Progenitor cell of endocrine pancreas (in vitro differentiated cells): Measurements from ENCODE around the gene MYO9B. TPM values are rescaled to one million over a fixed set of nuclear protein-coding genes. Genes with fewer than 3 reads are reported as not detected.

ENCODE experiments used
- DNase-seq: peaks from one replicate; pipeline ENCODE4 v3.0.0; 2021; ENCODE audit warnings: low spot score; ENCODE audit not compliant: unreplicated experiment
- H3K27ac Mint-ChIP-seq: 2 replicates; pipeline ENCODE4 v1.8.0; 2021; ENCODE audit warnings: mild to moderate bottlenecking, moderate library complexity, mixed read lengths
- H3K27me3 Mint-ChIP-seq: 2 replicates; pipeline ENCODE4 v1.8.0; 2021; ENCODE audit warnings: mixed read lengths
- H3K36me3 Mint-ChIP-seq: 2 replicates; pipeline ENCODE4 v1.8.0; 2022; ENCODE audit warnings: mixed read lengths; ENCODE audit not compliant: insufficient read depth
- H3K4me1 Mint-ChIP-seq: 2 replicates; pipeline ENCODE4 v1.8.0; 2021; ENCODE audit warnings: low read depth, mixed read lengths
- H3K4me3 Mint-ChIP-seq: 2 replicates; pipeline ENCODE4 v1.8.0; 2021; ENCODE audit warnings: low read depth, mild to moderate bottlenecking, moderate library complexity, mixed read lengths
- H3K9me3 Mint-ChIP-seq: 2 replicates; pipeline ENCODE4 v1.8.0; 2021; ENCODE audit warnings: low read depth, mixed read lengths
- CTCF ChIP-seq: fragments of 200-600 bp; sonication (generic); IDR thresholded peaks from one replicate; pipeline ENCODE4 v1.5.0; 2021; ENCODE audit warnings: antibody characterized with exemption, mild to moderate bottlenecking; ENCODE audit not compliant: unreplicated experiment
- total RNA-seq: library from RNA; stranded (reverse); gene quantifications from 2 replicates; pipeline ENCODE4 v1.2.1, GENCODE V29; 2021

MYO9B gene
- total RNA-seq, 1 donor from 2014 or later = 79.7 TPM

DNA sequence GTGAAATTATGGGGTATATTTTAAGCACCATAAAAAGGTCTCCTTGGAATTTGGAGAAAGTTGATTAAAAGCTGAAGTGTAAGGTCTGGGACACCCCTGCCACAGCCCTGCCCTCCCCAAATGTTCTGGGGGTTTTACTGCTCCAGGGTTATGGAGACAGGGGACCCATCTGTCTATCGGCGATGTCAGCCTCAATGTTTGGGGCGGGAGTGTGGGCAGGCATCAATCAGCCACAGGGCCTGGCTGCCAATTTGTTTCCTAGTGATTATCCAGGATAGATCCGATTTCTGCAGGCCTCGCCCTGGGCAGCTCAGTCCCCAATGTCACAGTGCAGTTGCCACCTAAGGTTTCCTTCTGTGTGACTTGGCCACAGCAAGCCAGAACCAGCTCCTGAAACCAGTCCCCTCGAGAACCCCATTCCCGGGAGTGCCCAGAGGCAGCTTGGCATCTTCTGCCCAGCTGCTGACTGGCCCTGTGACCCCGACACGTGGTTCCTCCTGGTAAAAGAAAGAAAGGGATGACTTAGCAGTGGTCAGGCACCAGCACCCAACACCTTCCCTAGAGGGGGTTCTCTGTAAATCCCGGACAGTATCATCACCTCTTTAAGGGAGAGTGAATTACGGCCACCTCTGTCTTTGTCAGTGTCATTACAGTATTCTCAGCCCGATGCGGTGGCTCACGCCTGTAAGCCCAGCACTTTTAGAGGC, 41.6 kb downstream of the MYO9B start:
- Mint-ChIP-seq H3K4me1 (no peaks in the 10 kb centered on the region), H3K9me3 (no peaks in the 10 kb centered on the region), H3K36me3 (peaks cover 2% of the 10 kb centered on the region), H3K27ac (peak overlapping the region; percentile 52), H3K27me3 (no peaks in the 10 kb centered on the region), H3K4me3 (no peak overlapping the region)
- no peak for TF ChIP-seq CTCF
- DNase-seq = no peak

- H3K9me3 Mint-ChIP-seq = no peaks in the 10 kb centered on the region
- DNase-seq = no peak
- H3K36me3 Mint-ChIP-seq = peaks cover 3% of the 10 kb centered on the region
- no peak for TF ChIP-seq CTCF
- H3K4me3 Mint-ChIP-seq = no peak overlapping the region
- H3K27me3 Mint-ChIP-seq = no peaks in the 10 kb centered on the region
- no peaks in the 10 kb centered on the region for H3K4me1 Mint-ChIP-seq
- H3K27ac Mint-ChIP-seq = no peak overlapping the region
These were observed 43.4 kb downstream of the MYO9B start for GRCh38 chr19:17118957-17119356.

GRCh38 chr19:17121736-17122293, 46.2 kb downstream of the MYO9B start:
- H3K4me1 Mint-ChIP-seq = no peaks in the 10 kb centered on the region
- no peak for TF ChIP-seq CTCF
- no peaks in the 10 kb centered on the region for H3K9me3 Mint-ChIP-seq
- H3K36me3 Mint-ChIP-seq = peaks cover 3% of the 10 kb centered on the region
- DNase-seq = no peak
- no peaks in the 10 kb centered on the region for H3K27me3 Mint-ChIP-seq
- H3K27ac Mint-ChIP-seq = no peak overlapping the region
- no peak overlapping the region for H3K4me3 Mint-ChIP-seq

GRCh38 chr19:17123041-17123440, 47.5 kb downstream of the MYO9B start:
- Mint-ChIP-seq H3K27ac (no peak overlapping the region), H3K4me1 (no peaks in the 10 kb centered on the region), H3K4me3 (no peak overlapping the region), H3K9me3 (no peaks in the 10 kb centered on the region), H3K27me3 (no peaks in the 10 kb centered on the region), H3K36me3 (peaks cover 3% of the 10 kb centered on the region)
- TF ChIP-seq CTCF = no peak
- DNase-seq = no peak

GRCh38 chr19:17124025-17124424, 48.4 kb downstream of the MYO9B start:
- H3K4me1 Mint-ChIP-seq = no peaks in the 10 kb centered on the region
- no peaks in the 10 kb centered on the region for H3K9me3 Mint-ChIP-seq
- DNase-seq = no peak
- H3K27ac Mint-ChIP-seq = no peak overlapping the region
- H3K27me3 Mint-ChIP-seq = no peaks in the 10 kb centered on the region
- peaks cover 4% of the 10 kb centered on the region for H3K36me3 Mint-ChIP-seq
- TF ChIP-seq CTCF = no peak
- H3K4me3 Mint-ChIP-seq = no peak overlapping the region
